GM19455 (cell line): ENCODE data around the gene LDLRAD4.

ENCODE experiments used
- ATAC-seq: cut with Tn5 transposase; IDR thresholded peaks from one replicate; pipeline ENCODE4 v1.9.1; 2021; ENCODE audit not compliant: unreplicated experiment

Gene LDLRAD4

DNA sequence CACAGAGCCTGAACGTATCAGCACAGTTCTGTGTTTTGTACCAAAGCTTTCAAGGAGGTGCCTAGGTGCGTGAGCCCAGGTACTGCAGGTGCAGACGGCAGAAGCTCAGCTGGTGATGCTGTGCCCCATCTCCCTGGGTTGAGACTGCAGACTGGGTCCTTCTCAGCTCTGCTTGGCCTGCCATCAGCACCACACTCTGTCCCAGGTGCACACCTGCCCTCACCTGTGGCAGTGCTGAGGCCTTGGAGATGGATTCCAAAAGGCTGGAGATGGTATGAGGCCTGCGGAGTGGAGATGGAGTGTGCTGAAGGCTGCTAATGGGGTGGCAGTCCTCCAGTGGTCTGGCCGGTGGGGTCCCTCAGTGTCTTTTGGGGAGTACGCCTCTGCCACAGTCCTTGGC lies 9.3 kb downstream of the LDLRAD4 start:
- no peak for ATAC-seq

DNA sequence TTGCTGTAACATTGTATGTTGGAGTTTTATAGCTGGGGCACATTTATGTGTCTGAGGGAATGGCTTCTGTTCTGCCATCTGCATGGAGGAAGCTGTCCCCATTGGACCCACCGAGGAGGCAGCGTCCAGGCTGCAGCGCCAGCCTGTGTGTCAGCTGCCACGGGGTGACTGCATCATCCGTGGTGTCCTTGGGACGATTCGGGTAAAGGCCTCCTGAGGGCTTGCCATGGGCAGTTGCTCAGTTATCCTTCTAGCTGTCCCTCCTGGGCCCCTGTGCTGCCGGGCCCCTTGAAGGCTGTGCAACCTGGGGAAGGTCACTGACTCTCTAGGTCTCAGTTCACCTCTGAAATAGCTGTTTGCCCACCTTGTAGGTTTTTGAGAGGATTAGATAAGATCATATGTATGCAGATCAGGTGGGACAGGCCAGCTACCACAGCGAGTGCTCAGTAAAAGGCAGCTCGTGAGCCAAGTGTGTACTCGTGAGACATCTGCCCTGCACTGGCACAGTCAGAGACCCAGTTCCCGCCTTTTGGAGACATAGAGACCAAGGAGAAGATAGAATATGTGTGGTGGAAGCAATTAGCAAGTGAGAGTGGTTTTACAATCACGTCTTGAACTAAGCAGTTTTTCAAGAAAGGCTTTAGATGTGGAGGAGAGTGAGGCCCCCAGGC lies 10.6 kb downstream of the LDLRAD4 start:
- no peak for ATAC-seq

DNA sequence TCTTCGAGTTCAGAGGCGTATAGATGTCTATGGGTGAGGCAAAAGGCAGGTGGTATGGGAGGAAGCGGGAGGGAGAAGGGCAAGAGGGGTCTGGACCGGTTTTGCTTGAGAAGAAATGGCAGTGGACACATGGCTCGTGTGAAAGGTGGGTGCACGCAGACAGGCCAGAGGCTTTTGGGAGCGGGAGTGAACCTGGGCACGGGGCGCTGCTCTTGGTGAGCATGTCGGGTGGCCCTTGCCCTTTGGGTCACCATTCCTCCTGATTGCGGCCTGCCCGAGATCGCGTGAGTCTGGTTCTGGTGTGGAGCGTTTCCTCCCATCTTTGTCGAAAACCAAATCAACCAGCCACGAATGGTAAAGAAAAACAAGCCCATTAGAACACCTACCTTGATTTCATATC lies 12.6 kb downstream of the LDLRAD4 start:
- no peak for ATAC-seq

DNA sequence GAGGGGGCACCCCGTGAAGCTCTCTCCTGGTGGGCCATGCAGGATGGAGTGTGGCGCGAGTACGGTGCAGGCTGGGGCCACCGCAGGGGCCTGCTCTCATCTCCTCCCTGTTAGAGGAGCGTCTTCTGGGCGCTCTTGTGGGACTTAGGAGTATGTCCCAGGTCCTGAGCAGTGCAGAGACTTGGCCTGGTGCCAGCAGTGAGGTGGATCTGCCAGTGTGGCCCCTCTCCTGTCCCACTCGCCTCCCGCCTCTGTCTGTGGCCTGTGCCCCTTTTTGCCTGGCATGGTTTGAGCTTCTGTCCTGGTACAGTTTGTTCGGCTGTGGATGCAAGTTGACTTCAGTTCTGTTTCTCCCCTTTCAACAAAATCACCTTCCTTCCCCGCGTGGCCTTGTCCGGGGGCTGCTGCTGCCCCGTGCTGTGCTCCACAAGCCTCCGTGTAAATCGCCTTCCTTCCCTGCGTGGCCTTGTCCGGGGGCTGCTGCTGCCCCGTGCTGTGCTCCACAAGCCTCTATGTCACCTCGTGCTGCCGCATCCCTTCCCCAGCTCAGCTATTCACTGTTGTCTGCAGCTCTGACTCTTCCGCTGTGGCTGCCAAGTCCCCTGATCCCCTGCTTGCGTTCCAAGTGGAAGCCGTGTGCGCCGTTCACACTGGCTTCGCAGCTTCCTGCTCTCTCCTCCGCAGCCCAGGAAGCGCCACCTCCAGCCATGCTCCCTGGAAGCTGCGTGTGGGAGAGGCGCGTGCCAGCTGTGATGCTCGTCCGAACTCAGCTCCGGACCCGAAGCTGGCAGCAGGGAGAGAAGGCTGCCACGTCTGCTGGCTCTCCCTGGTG lies 13.7 kb downstream of the LDLRAD4 start:
- ATAC-seq = no peak

DNA sequence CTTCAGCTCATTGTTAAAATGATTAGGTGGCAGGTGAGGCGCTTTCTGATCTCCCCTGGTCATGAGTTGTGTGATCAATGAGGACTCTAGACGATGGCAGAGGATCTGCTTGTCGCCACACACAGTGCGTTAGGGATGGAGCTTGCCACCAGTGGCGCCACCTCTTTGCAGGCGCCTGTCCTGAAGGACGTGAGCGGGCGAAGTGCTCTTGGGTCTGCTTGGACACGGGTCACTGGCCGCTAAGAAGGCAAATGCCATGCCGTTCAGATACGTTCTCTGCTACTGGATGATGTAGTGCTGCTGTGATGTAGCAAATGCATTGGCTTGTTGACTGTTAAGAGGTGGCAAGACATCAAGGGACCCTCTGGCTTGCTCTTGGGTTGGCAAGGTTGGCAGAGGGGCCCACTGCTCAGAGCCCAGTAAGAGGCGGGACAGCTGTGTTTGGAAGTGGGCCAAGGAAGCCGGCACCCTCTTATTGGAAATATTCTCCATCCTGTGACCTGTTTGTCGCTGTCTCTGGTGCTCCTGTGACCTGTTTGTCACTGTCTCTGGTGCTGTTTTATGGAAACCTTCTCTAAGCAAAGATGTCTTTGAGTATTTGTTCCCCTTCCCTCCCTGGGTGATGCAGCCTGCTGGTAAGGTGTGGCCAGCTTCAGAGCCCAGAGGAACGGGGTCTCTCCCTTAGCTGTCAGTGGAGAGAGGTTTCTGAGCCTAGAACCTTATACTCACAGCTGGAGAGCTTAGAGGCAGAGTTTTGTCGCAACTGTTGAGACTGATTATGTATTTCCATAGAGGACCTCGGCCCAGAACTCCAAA lies 14.6 kb downstream of the LDLRAD4 start:
- ATAC-seq = no peak

DNA sequence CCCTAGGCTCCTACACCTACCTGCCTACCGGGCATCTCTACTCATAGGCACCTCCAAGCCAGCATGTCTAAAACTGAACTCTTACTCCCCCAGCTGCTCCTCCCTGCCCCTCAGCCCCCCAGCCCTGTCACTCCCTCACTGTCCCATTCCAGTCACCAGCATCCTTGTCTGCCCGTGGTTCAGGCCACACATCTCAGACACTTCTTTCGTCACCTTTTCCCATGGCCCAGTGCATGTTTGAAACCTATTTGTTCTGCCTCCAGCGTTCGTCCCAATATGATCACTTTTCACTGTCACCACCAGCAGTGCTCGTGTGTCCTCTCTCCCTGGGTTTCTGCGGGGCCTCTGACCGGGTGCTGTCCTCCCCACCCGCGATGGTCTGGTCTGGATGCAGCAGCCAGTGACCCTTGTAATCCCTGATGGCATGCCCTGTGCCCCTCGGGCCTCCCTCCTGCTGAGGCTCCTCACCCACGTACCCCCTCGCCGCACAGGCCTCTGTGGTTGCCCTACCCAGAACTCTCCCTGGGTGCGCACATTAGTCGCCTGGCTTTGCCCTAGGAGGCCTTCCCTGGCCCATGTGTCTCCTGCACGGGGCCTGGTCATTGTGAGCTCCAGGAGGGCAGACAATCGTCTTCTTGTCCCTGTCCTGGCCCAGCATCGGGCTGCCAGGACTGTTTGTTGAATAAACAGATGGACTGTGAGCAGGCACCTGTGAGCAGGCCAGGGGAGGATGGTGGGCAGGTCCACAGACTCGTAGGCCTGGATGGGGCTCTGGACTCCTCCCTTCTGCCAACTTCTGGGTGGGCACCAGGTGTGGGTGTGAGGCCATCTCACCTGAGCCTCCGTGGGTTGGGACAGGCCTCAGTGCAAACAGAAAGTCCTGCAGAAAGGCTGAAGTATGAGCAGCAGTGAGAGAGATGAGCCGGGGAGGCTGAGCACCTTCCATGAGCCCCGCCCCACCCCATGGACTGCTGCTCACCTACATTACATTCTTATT lies 15.5 kb downstream of the LDLRAD4 start:
- no peak for ATAC-seq

DNA sequence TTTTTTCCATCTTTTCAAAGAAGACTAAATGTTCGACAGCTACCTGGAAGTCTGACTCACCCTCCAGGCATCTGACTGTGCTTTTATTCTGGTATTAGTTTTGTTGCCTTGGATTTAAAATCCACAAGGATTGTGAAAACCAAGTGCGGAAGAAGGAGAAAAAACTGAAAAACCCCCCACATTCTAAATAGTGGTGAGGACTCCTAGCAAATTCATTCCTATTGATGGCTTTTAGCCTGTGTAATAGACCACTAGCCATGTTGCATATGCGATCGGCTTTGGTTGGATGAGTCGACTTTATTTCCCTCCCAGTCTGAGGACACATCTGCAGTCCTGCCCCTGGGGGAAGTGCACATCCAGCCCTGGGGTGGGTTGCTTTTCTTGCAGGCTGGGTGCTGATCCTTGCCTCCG lies 16.9 kb downstream of the LDLRAD4 start:
- ATAC-seq = no peak

DNA sequence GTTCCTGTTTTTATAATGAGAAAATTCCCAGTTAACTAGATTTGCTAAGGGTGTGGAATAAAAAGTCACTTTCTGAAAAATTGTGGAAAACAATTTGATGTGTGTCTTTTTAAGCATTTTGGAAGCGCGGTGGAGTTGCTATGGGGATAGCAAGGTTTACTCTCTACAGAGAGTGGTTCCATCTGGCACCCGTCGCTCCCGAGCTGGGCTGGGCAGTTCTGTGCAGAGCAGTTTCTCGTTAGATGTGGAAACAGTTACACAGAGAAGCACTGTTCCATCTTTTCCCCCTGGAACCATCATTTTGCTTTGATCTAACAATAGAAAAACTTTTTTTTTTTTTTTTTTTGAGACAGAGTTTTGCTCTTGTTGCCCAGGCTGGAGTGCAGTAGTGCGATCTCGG lies 17.4 kb downstream of the LDLRAD4 start:
- no peak for ATAC-seq

DNA sequence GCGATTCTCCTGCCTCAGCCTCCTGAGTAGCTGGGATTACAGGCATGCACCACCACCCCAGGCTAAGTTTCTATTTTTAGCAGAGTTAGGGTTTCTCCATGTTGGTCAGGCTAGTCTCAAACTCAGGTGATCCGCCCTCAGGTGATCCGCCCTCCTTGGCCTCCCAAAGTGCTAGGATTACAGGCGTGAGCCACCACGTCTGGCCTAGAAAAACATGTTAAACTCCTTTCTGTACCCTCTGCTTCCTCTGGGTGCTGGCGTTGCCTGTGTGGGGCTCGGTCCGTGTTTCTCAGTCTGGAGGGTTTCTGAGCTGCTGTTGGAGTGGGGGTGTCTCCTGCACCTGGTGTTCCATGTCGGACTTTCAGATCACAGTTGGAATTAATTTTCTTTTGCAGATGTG lies 17.9 kb downstream of the LDLRAD4 start:
- ATAC-seq = no peak

DNA sequence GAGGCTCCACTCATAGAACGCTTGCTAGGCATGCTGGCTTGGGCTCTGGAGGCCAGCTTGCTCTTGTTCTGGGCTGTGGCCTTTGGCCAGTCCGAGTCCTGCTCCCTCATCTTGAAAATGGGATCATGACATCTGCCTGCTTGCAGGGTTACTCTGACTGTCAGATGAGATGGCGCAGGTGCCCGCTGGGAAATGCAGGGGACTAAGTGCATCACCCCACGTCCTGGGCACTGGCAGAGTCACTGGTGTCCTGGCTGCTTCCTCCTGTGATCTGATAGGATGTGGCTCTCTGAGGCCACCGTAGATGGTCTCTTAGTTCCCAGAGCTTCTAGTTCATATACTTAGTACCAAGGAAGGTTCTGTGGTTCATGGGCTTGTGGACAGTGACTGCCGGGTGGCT lies 18.5 kb downstream of the LDLRAD4 start:
- no peak for ATAC-seq

DNA sequence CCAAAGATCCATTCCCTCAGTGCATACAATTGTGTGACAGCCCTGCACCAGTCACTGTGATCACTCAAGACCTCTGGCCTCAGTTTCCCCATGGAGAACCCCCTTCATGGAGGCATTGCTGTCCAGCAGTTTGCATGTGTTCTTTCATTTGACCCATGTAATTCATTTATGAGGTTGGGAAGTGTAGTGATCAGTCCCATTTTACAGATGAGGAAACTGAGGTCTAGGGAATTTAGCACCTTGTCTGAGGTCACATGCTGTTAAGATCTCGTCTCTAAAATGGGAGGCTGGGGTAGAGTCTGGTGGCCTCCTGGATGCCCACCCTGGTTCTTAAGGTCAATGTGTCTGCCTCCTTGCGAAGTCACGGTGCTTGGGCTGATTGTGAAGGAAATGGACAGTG lies 19.1 kb downstream of the LDLRAD4 start:
- ATAC-seq = no peak

DNA sequence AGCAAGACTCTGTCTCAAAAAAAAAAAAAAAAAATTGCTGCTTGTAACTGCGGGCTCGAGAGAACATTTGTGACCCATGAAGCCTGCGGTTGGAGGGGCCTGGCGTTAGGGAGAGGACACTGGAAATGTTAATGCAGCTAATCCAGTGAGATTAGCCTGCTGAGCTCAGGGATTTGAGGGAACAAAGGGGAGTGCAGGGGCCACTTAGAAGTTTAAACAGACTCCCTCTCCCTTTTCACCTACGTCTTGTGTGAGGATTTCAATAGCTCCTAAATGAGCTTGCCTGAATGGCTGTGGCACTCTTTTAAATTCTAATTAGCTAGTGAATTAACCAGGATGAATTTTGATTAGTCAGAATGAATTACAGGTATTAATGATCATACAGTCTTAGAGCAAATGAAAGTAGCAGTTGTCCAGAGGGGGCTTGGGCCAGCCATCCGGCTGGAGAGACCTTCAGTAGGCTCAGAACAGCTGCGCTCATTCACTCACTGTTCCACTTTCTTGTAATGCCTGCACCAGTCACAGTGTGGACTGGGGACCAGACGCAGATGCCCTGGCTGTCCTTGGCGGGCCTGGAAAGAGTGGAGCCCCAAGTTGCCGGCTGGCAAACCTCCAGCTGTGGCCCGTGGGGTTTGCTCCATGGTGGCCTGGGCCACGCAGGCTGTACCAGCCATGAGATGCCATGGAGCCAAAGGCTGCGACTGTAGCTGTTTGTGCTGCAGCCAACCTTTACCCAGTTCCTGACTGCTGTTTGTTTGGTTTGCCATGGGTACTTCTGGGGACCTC lies 20.8 kb downstream of the LDLRAD4 start:
- no peak for ATAC-seq

DNA sequence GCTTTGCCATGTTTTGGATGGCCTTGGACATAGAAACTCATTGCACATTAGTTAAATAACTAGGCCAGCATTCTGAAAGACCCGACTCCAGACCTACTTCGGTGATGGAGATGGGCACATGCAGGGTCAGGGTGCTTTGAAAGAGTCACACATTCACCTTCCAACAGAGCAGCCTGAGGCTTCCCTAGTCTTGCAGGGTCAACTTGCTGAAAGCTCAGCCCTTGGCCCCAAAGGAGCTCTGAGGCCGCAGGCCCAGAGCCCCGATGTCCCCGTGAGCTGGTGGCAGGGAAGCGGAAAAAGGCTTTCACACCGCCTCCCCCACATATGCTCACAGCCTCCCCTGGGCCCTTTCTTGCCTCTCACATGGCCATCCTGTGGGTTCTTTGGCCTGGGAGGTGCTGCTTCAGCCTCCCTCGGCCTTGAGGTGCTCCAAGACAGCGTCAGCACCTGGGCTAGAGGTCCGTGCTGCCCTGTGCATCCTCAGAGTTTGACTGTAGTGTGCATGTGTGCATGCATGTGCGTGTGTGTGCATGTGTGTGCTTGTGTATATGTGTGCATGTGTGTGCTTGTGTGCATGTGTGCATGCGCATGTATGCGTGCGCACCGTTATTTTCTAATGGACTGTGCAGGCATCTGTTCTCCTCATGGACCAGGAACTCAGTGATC lies 21.6 kb downstream of the LDLRAD4 start:
- no peak for ATAC-seq

DNA sequence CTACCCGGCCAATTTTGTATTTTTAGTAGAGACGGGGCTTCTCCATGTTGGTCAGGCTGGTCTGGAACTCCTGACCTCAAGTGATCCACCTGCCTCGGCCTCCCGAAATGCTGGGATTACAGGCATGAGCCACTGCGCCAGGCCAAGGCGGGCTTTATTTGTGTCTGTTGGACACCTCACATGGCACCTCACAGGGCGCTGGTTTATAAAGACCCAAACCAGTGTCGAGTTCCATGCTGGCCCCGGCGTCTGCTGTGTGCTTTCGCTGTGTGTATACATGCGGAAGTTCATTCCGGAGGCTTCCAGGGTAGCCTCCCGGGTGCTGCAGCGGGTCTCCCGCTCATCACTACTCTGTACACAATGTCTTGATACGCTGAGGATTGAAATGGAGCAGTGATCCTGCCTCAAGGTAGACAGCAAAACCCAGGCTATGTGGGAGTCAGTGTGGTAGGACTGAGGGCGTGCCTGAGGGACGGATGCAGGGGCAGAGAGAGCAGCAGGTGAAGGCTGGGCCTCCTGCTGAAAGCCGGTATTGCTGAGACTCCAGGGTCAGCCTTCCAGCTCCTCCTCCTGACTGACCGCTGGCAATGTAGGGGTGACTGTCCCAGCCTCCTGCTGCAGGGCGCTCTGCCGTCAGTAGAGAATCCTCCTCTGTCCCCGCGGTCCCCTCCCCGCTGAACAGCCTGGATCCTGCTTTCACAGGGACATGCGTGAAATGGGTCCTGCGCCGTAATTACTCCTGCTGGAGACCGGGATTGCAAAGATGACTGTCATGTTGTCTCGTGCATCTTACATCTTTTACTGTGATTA lies 22.7 kb downstream of the LDLRAD4 start:
- ATAC-seq = no peak

DNA sequence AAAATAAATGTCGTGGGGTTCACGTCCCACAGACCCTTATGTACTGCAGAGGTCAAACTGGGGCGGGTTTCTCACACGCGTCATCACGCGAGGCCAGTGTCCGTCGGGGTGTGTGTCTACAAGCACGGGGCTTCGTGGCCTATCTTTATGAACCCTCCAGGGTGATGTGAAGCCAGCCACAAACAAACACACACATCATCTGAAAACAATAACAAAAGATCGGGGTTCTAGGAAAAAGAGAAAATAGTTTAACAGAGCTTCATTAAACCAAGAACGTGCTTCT lies 23.3 kb downstream of the LDLRAD4 start:
- no peak for ATAC-seq

DNA sequence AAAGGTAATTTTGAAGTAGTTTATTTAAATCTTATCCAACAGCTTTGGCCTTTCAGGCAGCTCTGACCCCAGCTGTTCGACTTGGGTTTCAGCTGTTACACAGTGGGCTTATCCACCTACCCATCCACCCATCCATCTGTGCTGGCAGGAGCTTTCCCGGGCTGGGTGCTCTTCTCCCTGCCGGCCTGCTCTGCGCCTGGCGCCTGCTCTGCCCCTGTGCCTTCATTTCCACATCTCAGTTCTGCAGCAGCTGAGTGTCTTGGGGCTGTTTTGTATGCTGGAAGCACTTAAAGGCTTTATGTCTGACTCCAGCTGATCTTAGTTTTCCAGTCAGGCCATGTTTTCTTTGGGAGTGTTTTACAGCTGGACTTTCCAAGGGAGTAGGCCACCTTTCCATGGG lies 24.2 kb downstream of the LDLRAD4 start:
- no peak for ATAC-seq

DNA sequence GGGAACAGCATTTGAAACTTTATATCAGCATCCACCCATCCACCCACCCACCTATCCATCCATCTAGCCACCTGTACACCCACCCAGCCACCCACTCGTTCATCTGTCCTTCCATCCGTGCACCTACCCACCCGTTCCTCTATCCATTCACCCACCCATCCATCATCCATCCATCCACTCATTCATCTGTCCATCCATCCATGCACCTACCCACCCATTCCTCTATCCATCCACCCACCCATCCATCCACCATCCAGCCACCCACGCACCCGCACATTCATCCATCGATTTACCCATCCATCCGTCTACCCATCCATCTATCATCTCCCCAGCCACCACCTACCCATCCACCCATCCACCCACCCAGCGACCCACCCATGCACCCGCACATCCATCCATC lies 24.8 kb downstream of the LDLRAD4 start:
- ATAC-seq = no peak

DNA sequence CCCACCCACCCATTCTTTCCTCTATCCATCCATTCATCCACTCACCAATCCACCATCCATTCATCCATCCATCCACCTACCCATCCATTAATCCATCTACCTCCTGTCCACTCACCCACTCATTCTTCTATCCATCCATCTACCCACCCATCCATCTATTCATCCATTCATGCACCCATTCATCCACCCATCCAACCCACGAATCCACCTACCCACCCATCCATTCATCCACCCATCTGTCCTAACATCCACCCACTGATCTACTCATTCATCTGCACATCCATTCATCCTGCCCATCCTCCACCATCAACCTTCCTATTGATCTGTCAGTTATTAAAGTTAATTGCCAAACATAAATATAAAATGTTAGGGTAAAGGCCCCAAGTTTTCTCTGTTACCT lies 25.6 kb downstream of the LDLRAD4 start:
- ATAC-seq = no peak
